A673 (cell line): ENCODE measurements around the gene MS4A10.

ENCODE experiments used
- CTCF ChIP-seq: fragments of 300-800, 200-600 bp; sonication (generic); conservative IDR thresholded peaks from 2 replicates; pipeline ENCODE4 v1.5.1; 2017; ENCODE audit warnings: low read depth, mild to moderate bottlenecking, antibody characterized with exemption, low read length, moderate library complexity, mixed read lengths
- EZH2 ChIP-seq: fragments of 200-600 bp; sonication (generic); IDR thresholded peaks from 2 replicates; pipeline ENCODE4 v1.6.1; 2017; ENCODE audit warnings: borderline replicate concordance, low read depth, mild to moderate bottlenecking, mixed read lengths, antibody characterized with exemption, low read length; ENCODE audit not compliant: poor library complexity, severe bottlenecking

DNA sequence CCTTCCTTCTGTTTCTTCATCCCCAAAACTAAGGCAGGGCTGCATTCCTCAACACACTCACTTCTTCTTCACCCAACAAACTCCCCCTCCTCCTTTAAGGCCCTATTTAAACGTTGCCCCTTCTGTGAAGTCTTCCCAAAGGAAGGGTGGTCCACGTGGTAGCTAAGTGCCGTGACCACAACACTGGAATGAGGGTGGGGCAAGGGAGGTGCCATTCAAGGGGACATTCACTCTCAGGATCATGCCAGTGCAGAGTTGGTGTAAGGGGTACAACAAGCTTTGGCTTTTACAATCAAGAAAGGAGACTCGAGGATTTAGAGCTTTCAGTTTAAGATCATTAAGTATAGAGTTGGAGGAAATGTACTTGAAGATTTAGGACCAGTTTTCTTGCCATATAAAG lies 8.0 kb upstream of the MS4A10 start:
- TF ChIP-seq CTCF (no peak), EZH2 (no peak)
